Measurements from ENCODE around the gene ATG3.
"Not testable (repeated sequence)": the region's sequence is repeated elsewhere in the genome, so short reads cannot be mapped to it uniquely, and the experiment has no call there.

DNA sequence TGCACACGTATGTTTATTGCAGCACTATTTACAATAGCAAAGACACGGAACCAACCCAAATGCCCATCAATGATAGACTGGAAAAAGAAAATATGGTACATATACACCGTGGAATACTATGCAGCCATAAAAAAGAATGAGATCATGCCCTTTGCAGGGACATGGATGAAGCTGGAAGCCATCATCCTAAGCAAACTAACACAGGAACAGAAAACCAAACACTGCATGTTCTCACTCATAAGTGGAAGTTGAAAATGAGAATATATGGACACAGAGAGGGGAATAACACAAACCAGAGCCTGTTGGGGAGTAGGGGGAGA is 67.4 kb downstream of the ATG3 start:
- not testable (repeated sequence) for TF ChIP-seq POLR2A (IDR thresholded peaks at IDR 0.05)
- TF ChIP-seq, protein P1, sequence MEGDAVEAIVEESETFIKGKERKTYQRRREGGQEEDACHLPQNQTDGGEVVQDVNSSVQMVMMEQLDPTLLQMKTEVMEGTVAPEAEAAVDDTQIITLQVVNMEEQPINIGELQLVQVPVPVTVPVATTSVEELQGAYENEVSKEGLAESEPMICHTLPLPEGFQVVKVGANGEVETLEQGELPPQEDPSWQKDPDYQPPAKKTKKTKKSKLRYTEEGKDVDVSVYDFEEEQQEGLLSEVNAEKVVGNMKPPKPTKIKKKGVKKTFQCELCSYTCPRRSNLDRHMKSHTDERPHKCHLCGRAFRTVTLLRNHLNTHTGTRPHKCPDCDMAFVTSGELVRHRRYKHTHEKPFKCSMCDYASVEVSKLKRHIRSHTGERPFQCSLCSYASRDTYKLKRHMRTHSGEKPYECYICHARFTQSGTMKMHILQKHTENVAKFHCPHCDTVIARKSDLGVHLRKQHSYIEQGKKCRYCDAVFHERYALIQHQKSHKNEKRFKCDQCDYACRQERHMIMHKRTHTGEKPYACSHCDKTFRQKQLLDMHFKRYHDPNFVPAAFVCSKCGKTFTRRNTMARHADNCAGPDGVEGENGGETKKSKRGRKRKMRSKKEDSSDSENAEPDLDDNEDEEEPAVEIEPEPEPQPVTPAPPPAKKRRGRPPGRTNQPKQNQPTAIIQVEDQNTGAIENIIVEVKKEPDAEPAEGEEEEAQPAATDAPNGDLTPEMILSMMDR (IDR thresholded peaks at IDR 0.05) = not testable (repeated sequence)
